Psoas muscle (tissue), 8 donors: ENCODE results near the gene ZNF804A. TPM values are rescaled to one million over a fixed set of nuclear protein-coding genes. Genes with fewer than 3 reads are reported as not detected.

Experiments used
- ATAC-seq, 4 donors: fragments of 200-7000 bp; cut with Tn5 transposase; one replicate each; pipeline ENCODE4 v1.9.1; 2020; ENCODE audit warnings: moderate library complexity in 3 of 4, mild to moderate bottlenecking in 2 of 4
- DNase-seq, 2 donors: peaks; one replicate each; pipeline ENCODE4 v3.0.0-alpha.2; 2020
- H3K27ac ChIP-seq: fragments of 200-600 bp; one replicate; pipeline ENCODE4 v1.8.0; 2022
- H3K27me3 ChIP-seq, 3 donors: fragments of 200-600 bp in 1 of 3; one replicate each; pipeline versions ENCODE4 v1.6.1 to v1.8.0; 2013 to 2022; ENCODE audit warnings: low read length in 2 of 3, mild to moderate bottlenecking in 2 of 3, moderate library complexity in 1 of 3; ENCODE audit not compliant: insufficient read depth in 3 of 3
- H3K36me3 ChIP-seq, 2 donors: fragments of 200-600 bp in 1 of 2; one replicate each; pipeline versions ENCODE4 v1.6.1 to v1.8.0; 2013 to 2022; ENCODE audit warnings: low read depth in 1 of 2, mild to moderate bottlenecking in 1 of 2, moderate library complexity in 1 of 2; ENCODE audit not compliant: insufficient read depth in 1 of 2
- H3K4me1 ChIP-seq: fragments of 200-600 bp; one replicate; pipeline ENCODE4 v1.8.0; 2022
- H3K4me3 ChIP-seq: fragments of 200-600 bp; one replicate; pipeline ENCODE4 v1.8.0; 2022; ENCODE audit warnings: mild to moderate bottlenecking
- H3K9me3 ChIP-seq: fragments of 200-600 bp; one replicate; pipeline ENCODE4 v1.8.0; 2022
- CTCF ChIP-seq: fragments of 200-600 bp; IDR thresholded peaks from one replicate; pipeline ENCODE4 v1.8.0; 2022; ENCODE audit warnings: antibody characterized with exemption
- WGBS, 3 donors: extraction: QIAGEN DNeasy Blood & Tissue Kit; methylation state at CpG; one replicate each; pipeline versions ENCODE4 v1.1.6 to v1.1.7; 2013; 5-methylcytosine and 5-hydroxymethylcytosine counted together
- intact Hi-C, 2 donors: fragments of 100-400 bp; cut with DNase I; formaldehyde crosslinking; loops; one replicate each; pipeline versions ENCODE4 v1.11.0 to v1.14.2; 2022
- long read RNA-seq, 2 donors: library from polyadenylated mRNA; unstranded; transcript quantifications; one replicate each; pipeline ENCODE4 v2.0.0, GENCODE V29; 2021
- polyA plus RNA-seq, 3 donors: library from polyadenylated mRNA; stranded (reverse); fragments of 200-250 nt; gene quantifications; one replicate each; pipeline ENCODE4 v1.2.3, GENCODE V29; 2013
- total RNA-seq, 4 donors: library from RNA; stranded (reverse); fragmentation: NEBNext Ultra II Directional in 2 of 4; extraction: Animal tissue kit (Norgen Biotek cat#: 25700) in 2 of 4; gene quantifications; one replicate each; pipeline versions ENCODE4 v1.2.1 to v1.2.4, GENCODE V29; 2021 to 2023
- donor health status: healthy with polysubstance abuse.
- donor health status: DM: no; HTN: no; CAD: no; lungs with moderate emphysema.
- donor health status: Bipolar disorder and iron deficiency.
- donor health status: healthy.
- donor health status: DM: yes; HTN: yes; CAD: no.
- donor health status: DM: no; HTN: no; CAD: no.
- donor health status: DM: no; HTN: no; CAD: no.
- donor health status: DM: yes; HTN: yes; CAD: no.

The ZNF804A gene
- total RNA-seq (not detected), polyA plus RNA-seq (not detected)
- long read RNA-seq, donor 1: 0 reads
- long read RNA-seq, donor 2: 0 reads

- 0 to 1% (median 0%) methylated on average over 67 to 88 of the region's 88 CpGs for WGBS, 3 donors
- Histone ChIP-seq H3K27ac (no peak within 1 kb of the TSS), H3K36me3 (no peaks in the 10 kb centered on the region), H3K4me1 (peaks cover 6% of the 10 kb centered on the region), H3K27me3 (peaks cover 3 to 47% (median 7%) of the 10 kb centered on the region in 3 donors), H3K4me3 (peak within 1 kb of the TSS; percentile 70), H3K9me3 (no peaks in the 10 kb centered on the region)
- ATAC-seq (peak in 3 of 4 donors; percentile 22 to 53 (median 43)), DNase-seq (peak; percentile 30 to 55)
- intact Hi-C loops: no loop called here
- TF ChIP-seq CTCF: no peak
Observed at GRCh38 chr2:184598316-184599053, at the start of gene ZNF804A. Gene ZNF804A (plus strand): TSS chr2:184598529. CDS start chr2:184598960, 431 bp downstream.

- intact Hi-C loops: no loop called here
- TF ChIP-seq CTCF: no peak
Observed at GRCh38 chr2:184549153-184549552, 49.2 kb upstream of the ZNF804A start.

GRCh38 chr2:184551626-184552025 lies 46.7 kb upstream of the ZNF804A start:
- H3K4me3 ChIP-seq: no peak overlapping the region
- no peak for ATAC-seq

More at GRCh38 chr2:184549153-184549552, 49.2 kb upstream of the ZNF804A start:
- Histone ChIP-seq H3K36me3 (no peaks in the 10 kb centered on the region), H3K9me3 (no peaks in the 10 kb centered on the region), H3K27ac (no peak overlapping the region), H3K27me3 (no peaks in the 10 kb centered on the region), H3K4me1 (no peaks in the 10 kb centered on the region), H3K4me3 (no peak overlapping the region)
- 89 to 91% (median 91%) methylated on average over 2 of the region's 2 CpGs for WGBS, 3 donors
- no peak for ATAC-seq
- DNase-seq: no peak

GRCh38 chr2:184554736-184555135 lies 43.6 kb upstream of the ZNF804A start:
- Histone ChIP-seq H3K4me3 (no peak overlapping the region), H3K27ac (no peak overlapping the region), H3K27me3 (no peaks in the 10 kb centered on the region), H3K36me3 (no peaks in the 10 kb centered on the region), H3K4me1 (no peaks in the 10 kb centered on the region), H3K9me3 (no peaks in the 10 kb centered on the region)
- no peak for ATAC-seq
- intact Hi-C loops: no loop called here
- no peak for DNase-seq
- TF ChIP-seq CTCF: no peak

More at GRCh38 chr2:184551626-184552025, 46.7 kb upstream of the ZNF804A start:
- no peaks in the 10 kb centered on the region for H3K4me1 ChIP-seq
- intact Hi-C loops: no loop called here
- WGBS, 3 donors: 64 to 89% (median 81%) methylated on average over 1 of the region's 1 CpG
- H3K9me3 ChIP-seq: no peaks in the 10 kb centered on the region
- no peak for TF ChIP-seq CTCF
- no peaks in the 10 kb centered on the region for H3K27me3 ChIP-seq
- H3K27ac ChIP-seq: no peak overlapping the region
- H3K36me3 ChIP-seq: no peaks in the 10 kb centered on the region
- no peak for DNase-seq
